HUES6 (cell line): Measurements from ENCODE around the gene CHST6.
"Not testable (repeated sequence)": the region's sequence is repeated elsewhere in the genome, so short reads cannot be mapped to it uniquely, and the experiment has no call there.

Experiments
- H3K27ac ChIP-seq: 2 replicates; pipeline ENCODE4 v1.7.0; 2013; ENCODE audit warnings: low read depth, mild to moderate bottlenecking, low read length, inconsistent platforms
- H3K27me3 ChIP-seq: 2 replicates; pipeline ENCODE4 v1.6.1; 2013; ENCODE audit warnings: low read length; ENCODE audit not compliant: control insufficient read depth, insufficient read depth
- H3K36me3 ChIP-seq: 2 replicates; pipeline ENCODE4 v1.6.1; 2013; ENCODE audit warnings: low read length; ENCODE audit not compliant: control insufficient read depth, insufficient read depth
- H3K4me1 ChIP-seq: 2 replicates; pipeline ENCODE4 v1.6.1; 2013; ENCODE audit warnings: low read length; ENCODE audit not compliant: control insufficient read depth, insufficient read depth
- H3K4me3 ChIP-seq: 2 replicates; pipeline ENCODE4 v1.5.1; 2013; ENCODE audit warnings: low read depth, low read length
- H3K9ac ChIP-seq: one replicate; pipeline ENCODE4 v1.6.1; 2013; ENCODE audit warnings: mild to moderate bottlenecking, low read length
- H3K9me3 ChIP-seq: 2 replicates; pipeline ENCODE4 v1.6.1; 2013; ENCODE audit warnings: low read depth, low read length; ENCODE audit not compliant: control insufficient read depth, insufficient read depth

CHST6 gene

DNA sequence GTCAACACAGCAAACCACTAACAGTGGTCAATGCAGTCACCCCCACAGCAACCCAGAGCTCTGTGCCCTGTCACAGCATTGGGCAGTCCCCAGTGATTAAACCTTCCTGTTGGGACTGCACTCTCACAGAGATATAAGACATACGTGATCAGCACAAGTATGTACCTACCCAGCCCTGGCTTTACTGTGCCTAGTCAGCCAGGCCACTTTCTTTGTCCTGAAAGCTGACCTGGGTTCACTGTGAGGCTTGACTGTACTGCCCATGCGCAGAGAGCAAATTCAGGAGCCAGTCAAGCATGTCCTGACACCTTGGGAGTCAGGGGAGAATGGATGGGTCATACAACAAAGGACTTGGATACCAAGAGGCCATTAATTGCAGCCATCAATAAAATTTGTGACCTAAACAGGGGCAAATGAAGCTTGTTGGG is 19.8 kb downstream of the CHST6 start:
- H3K4me3 ChIP-seq: no peak overlapping the region
- no peak overlapping the region for H3K9ac ChIP-seq
- H3K36me3 ChIP-seq: peaks cover 31% of the 10 kb centered on the region
- H3K9me3 ChIP-seq: peaks cover 4% of the 10 kb centered on the region; the same call in 1 of the 2 replicates
- no peaks in the 10 kb centered on the region for H3K27me3 ChIP-seq
- H3K4me1 ChIP-seq: peaks cover 24% of the 10 kb centered on the region
- H3K27ac ChIP-seq: no peak overlapping the region

DNA sequence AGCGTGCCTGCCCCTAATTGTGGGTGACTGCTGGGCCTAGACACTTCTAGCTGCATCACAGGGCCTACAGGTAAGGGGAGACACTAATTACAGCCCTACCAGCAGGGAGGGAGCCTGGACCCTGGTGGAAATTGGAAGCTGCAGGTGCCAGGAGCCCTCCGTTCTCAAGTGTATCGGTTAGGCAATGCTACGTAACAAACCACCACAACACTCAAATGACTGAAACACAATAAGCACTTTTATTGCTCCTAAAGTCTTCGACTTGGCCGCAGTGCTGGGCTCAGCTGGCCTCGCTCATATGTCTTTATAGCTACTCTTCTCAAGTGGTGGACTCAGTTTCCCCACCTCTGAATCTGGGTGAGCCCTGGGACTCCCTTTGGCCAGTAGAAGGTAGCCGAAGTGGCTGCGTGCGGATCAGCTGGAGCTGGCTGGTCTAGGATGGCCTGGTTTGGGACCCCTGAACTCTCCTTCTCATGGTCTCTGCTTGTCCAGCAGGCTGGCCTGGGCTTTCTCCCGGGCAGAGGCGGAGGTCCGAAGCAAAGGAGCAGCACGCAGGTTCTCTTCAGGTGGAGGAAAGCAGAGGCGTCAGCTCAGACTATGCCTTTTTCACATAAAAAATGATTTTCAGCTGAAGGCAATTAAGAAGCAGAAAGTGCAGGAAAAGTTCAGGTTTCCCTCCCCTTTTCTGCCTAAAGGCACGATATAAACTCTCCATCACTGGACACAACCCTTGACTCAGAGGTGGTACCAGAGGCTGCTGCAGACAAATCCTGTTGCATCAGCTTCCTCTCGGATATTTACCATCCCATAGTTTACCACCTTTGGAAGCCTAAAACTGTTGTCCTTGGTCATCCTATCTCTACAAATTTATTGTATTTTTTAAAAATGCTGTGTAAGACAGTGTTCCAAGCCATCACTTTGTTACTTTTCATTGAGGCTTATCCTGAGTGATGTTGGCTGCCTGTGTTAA is 22.0 kb downstream of the CHST6 start:
- Histone ChIP-seq H3K4me1 (peaks cover 24% of the 10 kb centered on the region), H3K27ac (peak overlapping the region; percentile 82), H3K9me3 (peaks cover 4% of the 10 kb centered on the region; the same call in 1 of the 2 replicates), H3K36me3 (peaks cover 10% of the 10 kb centered on the region), H3K9ac (no peak overlapping the region), H3K4me3 (no peak overlapping the region), H3K27me3 (no peaks in the 10 kb centered on the region)

DNA sequence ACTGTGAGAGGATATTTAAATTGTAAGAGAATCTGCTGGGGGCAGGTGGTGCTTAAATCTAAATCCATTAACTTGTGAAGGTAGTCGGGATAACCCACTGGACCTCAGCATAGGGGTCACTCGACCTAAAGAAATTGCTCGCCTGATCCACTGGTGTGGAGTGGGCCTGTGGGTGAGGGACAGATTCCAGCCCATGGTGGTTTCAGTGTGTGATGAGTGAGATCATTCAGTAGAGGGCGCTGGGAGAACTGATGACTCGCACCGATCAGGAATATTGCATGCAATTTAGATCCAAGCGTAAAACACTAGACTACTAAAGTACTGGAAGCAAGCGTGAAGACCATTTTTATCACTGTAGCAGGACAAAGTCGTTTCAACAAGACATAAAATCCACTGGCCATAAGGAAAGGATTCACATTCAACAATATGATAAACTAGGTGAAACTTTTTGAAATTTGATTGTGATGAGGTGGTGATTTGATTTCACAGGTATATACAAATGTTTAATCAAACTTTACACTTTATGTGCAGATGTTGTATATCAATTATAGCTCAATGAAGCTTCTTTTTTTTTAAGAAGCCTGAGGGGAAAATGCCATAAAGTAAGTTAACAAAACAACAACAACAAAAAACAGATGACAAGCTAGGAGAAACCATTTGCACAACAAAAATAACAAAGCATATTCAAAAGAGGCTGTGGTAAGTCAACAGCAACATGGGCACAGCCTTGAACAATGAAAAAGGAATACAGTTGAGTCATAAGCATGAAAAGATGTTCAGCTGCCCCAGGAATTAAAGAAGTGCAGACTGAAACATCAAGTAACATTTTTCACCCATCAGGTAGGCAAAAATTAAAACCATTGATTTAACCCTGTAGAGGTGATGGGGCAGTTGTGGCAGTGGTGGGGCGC is 23.3 kb downstream of the CHST6 start:
- Histone ChIP-seq H3K27me3 (no peaks in the 10 kb centered on the region), H3K9ac (peak overlapping the region; percentile 31), H3K27ac (peak overlapping the region; percentile 82), H3K36me3 (peaks cover 2% of the 10 kb centered on the region; the same call in 1 of the 2 replicates), H3K4me1 (peaks cover 20% of the 10 kb centered on the region), H3K4me3 (peak overlapping the region; percentile 4; the same call in 1 of the 2 replicates), H3K9me3 (peaks cover 4% of the 10 kb centered on the region; the same call in 1 of the 2 replicates)

DNA sequence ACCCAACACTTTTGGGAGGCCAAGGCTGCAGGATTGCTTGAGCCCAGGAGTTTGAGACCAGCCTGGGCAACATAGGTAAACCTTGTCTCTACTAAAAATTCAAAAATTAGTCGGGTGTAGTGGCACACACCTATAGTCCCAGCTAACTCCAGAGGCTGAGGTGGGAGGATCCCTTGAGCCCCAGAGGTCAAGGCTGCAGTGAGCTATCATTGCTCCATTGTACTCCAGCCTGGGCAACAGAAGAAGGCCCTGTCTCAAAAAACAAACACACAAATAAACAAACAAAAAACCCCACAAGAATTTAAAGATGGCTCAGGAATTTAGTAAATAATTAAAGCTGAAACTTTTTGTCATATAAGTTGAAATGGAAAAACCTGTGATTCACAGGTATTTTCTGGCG is 28.5 kb downstream of the CHST6 start:
- Histone ChIP-seq H3K27me3 (no peaks in the 10 kb centered on the region), H3K4me1 (peaks cover 11% of the 10 kb centered on the region), H3K4me3 (no peak overlapping the region), H3K9me3 (no peaks in the 10 kb centered on the region), H3K27ac (no peak overlapping the region), H3K36me3 (no peaks in the 10 kb centered on the region), H3K9ac (no peak overlapping the region)

DNA sequence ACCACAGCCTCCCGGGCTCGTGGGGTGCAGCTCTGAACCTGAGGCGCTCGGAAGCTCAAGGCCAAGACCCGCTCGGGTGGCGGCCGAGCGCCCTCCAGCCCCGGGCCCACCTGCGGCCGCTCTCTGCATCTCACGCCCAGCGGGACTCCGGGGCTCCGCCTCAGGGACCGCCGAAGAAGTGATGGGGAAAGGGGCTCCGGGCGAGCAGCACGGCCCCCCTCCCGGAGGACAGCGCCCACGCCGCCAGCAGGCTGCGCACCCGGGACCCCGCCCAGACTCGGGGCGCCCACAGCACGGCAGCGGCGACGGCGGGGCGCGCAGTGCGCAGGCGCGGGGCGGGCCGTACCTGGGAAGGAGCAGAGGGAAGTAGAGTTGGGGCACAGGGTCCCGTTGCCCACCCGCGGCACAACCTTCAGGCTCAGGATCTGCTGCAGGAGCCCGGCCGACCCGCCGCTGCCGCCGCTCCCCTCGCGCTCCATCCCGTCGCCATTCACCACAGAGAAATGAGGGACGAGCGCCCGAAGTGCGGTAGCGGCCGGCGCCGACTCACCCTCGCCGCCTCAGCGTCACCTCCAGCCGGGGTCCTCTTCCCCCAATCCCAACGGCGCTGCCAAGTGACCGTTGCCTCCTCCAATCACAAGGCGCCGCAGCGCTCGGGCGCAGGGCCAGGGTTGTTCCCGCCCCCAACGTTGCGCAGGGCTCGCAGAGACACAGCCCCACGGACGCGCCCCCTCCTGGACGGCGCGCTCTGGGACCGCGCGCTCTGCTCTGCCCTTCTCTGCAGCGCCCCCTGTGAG is 30.9 kb downstream of the CHST6 start, which contains the start of gene TMEM170A:
Gene TMEM170A (minus strand): TSS at position 568 of the 797 bp plus-strand sequence. CDS start 89 bp downstream, at position 479.
- Histone ChIP-seq H3K27me3 (no peaks in the 10 kb centered on the region), H3K4me3 (peak within 1 kb of the TSS; percentile 99), H3K4me1 (peaks cover 4% of the 10 kb centered on the region; the same call in 1 of the 2 replicates), H3K9me3 (no peaks in the 10 kb centered on the region), H3K36me3 (no peaks in the 10 kb centered on the region; the same call in 1 of the 2 replicates), H3K9ac (peak within 1 kb of the TSS; percentile 94), H3K27ac (peak within 1 kb of the TSS; percentile 89)

DNA sequence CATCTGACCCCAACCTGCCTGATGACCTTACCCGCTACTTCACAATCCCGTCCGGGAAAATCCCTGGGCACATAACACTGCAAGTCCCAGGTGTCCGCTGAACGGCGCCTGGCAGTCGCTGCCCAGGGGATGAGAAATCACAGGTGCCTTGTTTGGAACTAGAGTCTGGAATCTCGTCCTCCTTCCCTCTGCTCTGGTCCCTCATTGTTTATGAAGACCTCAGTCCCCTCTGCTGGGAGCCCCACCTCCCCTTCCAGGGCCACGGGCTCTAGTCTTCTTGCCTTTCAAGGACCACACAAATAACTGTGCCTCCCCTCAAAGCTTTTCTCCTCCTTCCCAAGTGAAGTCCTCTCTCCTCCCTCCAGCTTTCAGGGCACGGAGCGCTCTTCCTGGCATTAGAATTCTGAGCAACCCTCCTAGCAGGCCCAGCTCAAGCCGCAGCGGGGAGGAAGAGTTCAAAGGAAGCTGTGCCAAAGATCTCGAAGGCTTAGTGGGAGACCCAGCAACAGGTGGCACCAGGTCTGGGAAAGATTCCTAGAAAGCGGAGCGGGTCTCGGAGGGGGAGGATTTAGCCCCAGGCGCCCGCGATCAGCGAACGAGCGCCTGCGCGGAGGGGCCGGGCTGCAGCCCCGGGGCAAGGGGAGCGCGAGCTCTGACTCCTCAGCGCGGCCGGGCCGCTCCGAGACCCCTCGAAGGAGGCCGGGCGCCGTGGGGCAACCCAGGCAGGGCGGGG is 31.7 kb downstream of the CHST6 start:
- not testable (repeated sequence) for H3K9me3 ChIP-seq, H3K36me3 ChIP-seq, H3K4me1 ChIP-seq, H3K27me3 ChIP-seq
- Histone ChIP-seq H3K9ac (peak overlapping the region; percentile 94), H3K4me3 (peak overlapping the region; percentile 99), H3K27ac (peak overlapping the region; percentile 89)

DNA sequence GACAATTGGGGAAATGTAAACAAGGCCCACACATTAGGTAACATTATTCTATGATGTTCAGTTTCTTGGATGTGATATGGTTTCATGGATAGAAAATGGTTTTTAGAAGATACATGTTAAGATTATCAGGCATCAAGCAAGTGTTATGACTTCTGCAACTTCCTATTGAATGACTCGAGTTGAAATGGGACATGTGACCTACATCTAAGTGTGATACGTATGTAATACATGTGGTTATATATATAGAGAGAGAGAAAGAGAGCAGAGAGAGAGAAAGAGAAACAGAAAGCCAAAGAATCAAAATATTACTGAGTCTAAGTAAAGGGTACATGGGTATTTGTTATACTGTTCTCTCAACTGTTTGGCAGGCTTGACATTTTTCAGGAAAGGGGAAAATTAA is 32.4 kb downstream of the CHST6 start:
- Histone ChIP-seq H3K27me3 (no peaks in the 10 kb centered on the region), H3K4me1 (peaks cover 11% of the 10 kb centered on the region; the same call in 1 of the 2 replicates), H3K36me3 (no peaks in the 10 kb centered on the region; the same call in 1 of the 2 replicates), H3K9ac (no peak overlapping the region), H3K4me3 (peak overlapping the region; percentile 99), H3K9me3 (no peaks in the 10 kb centered on the region), H3K27ac (no peak overlapping the region)

DNA sequence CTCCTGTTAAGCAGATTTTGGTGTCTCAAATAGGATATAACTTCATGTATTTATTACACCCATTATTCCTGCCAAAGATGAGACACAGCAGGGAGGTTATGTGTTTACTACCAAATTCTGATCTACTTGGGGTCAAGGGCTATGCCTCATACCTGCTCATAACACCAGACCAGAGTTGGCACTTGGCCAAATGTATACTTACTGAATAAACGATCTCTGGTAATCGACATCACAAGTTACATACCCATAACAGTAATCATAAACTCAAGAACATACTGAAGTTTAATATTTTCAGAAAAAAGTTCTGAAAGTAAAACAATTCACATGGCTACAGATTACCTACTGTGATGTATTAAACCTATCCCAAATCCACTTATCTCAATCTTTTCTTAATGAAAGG is 33.7 kb downstream of the CHST6 start:
- H3K9me3 ChIP-seq: no peaks in the 10 kb centered on the region
- no peak overlapping the region for H3K27ac ChIP-seq
- H3K9ac ChIP-seq: no peak overlapping the region
- no peak overlapping the region for H3K4me3 ChIP-seq
- H3K27me3 ChIP-seq: no peaks in the 10 kb centered on the region
- H3K36me3 ChIP-seq: no peaks in the 10 kb centered on the region; the same call in 1 of the 2 replicates
- H3K4me1 ChIP-seq: peaks cover 23% of the 10 kb centered on the region

DNA sequence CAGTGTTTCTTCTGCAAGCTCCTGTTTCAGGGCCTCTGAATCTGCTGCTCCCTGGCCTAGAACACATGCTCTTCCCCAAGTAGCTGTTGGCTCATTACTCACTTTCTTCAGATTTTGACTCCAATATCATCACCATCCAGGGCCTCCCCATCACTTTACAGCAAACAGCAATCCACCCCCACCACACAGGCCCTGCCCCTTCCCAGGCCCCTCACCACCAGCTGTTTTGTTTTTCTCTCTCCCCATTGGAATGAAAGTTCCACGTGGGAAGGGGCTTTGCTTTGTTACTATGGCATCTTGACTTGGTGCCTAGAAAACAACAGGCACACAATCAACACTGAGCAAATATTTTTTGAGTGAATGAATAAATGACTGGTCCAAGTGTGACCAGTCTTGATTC is 34.8 kb downstream of the CHST6 start:
- Histone ChIP-seq H3K27ac (no peak overlapping the region), H3K4me1 (peaks cover 32% of the 10 kb centered on the region), H3K9ac (no peak overlapping the region), H3K27me3 (no peaks in the 10 kb centered on the region), H3K4me3 (no peak overlapping the region), H3K9me3 (no peaks in the 10 kb centered on the region), H3K36me3 (no peaks in the 10 kb centered on the region; the same call in 1 of the 2 replicates)
